Measurements from ENCODE around the gene ADISSP.

DNA sequence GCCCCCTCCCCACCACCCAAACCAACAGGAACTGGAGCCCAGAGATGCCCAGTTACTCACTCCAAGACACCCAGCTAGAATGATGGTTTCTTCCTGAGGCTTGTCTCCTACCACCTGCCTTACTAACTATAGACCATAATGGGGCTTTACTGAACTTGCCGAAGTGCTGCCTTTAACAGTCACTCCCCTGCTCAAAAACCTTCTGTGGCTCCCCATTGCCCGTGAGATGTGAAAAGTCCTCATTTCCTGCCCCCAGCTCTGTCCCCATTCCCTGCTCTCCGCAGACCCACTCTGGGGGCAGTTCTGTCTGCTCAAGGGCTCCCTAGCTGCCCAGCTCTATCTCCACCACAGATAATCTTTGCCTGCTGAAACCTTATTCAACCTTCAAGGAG is 60.0 kb downstream of the ADISSP start:
- TF ChIP-seq, protein P1, sequence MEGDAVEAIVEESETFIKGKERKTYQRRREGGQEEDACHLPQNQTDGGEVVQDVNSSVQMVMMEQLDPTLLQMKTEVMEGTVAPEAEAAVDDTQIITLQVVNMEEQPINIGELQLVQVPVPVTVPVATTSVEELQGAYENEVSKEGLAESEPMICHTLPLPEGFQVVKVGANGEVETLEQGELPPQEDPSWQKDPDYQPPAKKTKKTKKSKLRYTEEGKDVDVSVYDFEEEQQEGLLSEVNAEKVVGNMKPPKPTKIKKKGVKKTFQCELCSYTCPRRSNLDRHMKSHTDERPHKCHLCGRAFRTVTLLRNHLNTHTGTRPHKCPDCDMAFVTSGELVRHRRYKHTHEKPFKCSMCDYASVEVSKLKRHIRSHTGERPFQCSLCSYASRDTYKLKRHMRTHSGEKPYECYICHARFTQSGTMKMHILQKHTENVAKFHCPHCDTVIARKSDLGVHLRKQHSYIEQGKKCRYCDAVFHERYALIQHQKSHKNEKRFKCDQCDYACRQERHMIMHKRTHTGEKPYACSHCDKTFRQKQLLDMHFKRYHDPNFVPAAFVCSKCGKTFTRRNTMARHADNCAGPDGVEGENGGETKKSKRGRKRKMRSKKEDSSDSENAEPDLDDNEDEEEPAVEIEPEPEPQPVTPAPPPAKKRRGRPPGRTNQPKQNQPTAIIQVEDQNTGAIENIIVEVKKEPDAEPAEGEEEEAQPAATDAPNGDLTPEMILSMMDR (IDR thresholded peaks at IDR 0.05) = no peak
- no peak for TF ChIP-seq POLR2A (IDR thresholded peaks at IDR 0.05)

Data from tibial nerve (tissue), 3 donors.